NCI-H2029 (cell line): ENCODE data around the gene BLOC1S2.
"Not testable (repeated sequence)": the region's sequence is repeated elsewhere in the genome, so short reads cannot be mapped to it uniquely, and the experiment has no call there.

Experiments used
- DNase-seq: peaks from one replicate; lab custom pipeline; 2025; lab: John Stamatoyannopoulos, UW

The BLOC1S2 gene

DNA sequence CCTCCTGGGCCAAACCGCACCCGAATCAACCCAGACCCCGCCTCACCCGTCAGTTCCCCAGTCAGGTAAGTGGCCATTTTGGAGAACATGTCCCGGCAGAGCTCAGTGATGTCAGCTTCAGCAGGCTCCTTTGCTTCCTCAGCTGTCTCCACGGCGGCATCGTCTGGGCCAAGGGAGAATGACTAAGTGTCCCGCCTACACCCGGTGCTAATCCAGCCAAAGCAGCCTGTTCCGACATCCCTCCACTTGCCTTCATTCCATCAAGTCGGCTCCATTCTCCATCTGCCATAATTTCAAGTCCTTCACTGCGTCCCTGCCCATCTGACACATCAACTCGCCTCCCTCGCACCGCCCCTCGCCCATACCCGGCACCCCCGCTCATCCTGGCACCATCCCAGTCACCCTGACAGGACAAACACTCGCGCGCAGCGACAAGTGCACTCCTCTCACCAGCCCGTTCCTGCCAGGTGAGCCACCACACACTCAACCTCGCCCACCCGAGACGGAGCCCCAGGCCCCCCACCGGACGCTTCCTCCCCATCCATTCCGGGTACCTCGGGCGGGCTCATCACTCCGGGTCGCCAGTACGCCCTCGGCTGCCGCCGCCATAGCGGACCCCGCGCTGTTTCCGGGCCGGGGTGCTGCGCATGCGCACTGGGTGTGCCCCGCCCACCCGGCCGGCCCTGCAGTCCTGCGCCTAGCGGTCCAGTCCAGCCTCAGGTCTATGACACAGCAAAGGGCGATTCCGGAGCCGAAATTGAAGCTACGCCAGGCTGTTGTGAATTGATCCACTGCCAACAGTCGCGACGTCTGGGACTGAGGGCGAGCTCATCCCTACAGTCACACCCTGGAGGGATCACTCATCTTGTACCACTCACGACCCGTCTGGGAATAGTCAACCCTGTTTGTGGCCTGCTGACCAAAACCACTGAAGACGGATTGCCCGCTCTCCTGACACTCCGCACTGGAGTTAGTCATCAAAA, at the start of gene BLOC1S2:
BLOC1S2 (minus strand) TSS at position 630 of the 983 bp plus-strand sequence; CDS start at position 609, 21 bp downstream.
- peak; percentile 14 for DNase-seq

DNA sequence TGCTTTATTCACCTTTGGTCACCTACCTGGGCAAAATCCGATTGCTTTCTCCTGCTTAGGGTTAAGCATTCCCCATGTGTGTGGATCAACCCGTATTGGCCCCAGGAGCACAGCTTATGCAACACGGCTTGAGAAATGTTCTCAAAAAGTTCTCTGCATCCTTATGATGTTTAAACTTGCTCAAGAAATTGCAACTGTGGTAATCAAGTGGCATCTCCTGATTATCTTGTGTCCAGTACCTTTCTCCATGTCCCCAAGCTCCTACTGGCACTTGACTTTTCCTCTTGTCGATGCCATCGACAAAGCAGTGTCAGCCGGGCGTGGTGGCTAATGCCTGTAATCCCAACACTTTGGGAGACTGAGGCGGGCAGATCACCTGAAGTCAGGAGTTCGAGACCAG, 48.3 kb upstream of the BLOC1S2 start:
- DNase-seq, result no peak

DNA sequence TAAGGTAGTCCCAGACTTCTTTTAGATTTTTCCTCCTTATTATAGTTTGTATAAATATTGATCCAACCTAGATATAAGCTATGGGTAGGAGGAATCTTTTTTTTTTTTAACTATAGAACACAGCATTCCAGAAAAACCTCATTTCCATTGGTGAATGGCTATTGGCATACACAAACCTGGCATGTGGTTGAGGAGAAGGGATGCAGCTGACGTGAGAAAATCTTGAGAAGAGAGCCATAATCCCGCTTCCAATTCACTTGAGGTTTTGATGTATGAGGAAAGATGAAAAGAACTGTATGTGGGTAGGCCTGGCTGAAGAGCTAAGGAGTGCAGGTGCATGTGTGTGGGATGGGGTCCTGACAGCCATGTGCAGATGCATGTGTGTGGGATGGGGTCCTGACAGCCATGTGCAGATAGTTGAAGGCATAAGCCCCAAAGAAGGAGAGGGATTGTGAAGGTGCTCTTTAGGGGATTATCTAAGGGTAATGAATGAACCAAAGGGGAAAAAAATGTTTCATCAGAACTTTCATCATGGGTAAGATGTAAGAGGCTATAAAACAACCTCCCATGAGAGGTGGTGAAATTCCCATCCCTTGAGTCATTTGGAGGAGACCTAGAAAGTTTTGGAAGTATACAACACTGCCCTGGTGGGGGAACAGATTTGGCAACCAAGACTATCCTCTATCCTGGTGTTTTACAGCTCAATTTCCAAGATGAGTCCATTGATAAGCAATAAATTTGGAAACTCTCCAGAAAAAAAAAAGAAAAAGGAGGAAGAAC, 47.4 kb upstream of the BLOC1S2 start:
- no peak for DNase-seq

DNA sequence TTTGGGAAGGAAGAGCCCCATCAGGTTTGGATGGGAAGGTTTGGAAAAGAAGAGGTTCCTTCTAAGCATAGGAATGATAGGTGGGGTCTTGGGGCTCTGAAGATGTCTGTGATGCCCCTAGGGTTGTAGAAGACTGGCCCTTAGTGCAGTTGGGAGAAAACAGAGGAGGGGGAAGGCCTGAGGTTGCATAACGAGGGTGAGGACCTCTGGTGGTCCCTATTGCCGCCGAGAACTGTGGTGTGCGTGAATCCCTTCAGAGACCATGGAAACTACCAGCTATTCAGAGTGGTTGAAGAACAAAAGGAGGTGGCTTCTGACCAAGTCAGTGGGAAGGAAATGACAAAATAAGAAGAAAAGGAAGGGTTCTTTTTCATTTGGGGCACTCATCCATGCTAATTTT, 46.6 kb upstream of the BLOC1S2 start:
- DNase-seq, result no peak

DNA sequence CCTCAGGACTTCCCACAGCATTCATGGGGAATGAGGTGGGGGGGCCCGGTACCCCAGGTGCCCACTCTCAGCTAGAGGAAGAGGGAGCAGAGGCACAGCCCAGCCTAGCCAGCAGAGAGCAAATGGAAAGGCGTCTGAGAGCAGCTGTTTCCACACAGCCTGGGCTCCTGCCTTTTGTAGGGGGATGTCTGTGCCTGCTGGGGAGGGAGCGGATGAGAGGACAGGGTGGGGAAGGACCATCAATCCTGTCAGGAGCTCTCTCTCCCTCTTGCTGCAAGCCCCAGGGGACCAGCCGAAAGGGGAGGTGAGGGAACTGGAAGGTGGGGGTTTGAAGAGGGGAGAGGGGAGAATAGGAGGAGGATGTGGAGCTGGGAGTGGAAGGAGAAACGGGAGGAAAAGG, 43.6 kb upstream of the BLOC1S2 start, which contains the start of gene PKD2L1:
PKD2L1 (minus strand) TSS at position 150 of the 400 bp plus-strand sequence; CDS start at position 25, 125 bp downstream.
- no peak for DNase-seq

DNA sequence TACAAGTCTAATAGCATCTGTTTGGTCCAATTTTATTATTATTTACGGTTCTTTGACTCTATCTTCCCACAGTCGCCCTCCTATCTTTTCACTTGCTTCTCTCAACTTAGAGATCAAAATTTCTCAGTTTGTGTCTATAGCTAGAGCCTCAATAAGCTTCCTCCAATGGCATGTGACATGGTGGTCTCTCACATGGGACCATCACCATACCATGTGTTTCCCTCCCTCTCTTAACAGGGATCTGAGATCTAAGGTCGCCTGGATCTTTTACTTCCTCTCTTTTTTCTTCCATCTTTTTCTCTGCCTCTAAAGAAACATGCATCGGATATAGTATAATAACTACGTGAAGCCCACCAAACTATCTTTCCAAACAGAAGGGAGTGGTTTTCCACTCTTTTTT, 41.7 kb upstream of the BLOC1S2 start:
- no peak for DNase-seq

DNA sequence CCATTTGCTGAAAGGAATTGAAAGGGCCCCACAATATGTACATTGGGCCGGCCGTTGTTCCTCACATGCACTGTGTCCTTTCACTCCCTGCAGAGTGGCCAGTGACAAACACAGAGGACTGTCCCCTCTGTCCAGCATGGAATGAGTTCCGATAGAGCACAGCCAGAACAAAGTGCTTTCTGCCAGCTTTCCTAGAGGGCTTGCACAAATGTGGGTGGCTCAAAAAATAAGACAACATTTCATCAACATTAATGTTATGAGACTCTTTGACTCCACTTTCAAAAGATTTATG, 41.2 kb upstream of the BLOC1S2 start:
- no peak for DNase-seq

DNA sequence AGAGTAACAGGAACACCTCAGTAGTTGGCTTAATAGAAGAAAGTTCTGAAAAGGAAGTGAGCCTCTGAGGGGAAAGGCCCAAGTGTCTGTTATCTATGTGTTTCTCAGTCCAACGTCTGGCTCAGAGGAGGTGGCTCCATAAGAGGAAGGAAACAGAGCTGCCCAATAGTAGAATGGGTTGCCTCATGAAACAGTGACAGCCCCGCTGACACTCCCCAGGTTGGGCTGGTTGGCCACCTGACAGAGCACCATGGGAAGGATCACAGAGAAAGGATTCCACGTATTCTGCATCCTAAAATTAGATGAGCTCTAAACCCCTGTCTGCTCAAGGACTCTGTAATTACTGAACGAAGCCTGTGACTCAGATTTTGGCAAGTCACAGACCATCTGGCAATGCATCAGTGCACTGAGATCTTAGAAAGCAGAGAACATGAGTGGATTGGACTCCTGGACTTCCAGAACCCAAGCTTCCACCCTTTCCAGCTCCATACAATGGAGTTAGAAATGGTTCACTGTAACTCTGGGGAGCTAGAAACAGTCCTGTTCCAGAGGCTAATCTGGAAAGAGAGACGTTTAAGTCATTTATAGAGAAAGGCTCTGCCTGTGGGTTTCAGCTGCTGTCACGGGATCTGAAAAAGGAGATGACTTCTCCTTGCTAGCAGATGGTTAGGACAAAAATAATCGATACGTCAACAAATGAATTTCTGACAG, 40.7 kb upstream of the BLOC1S2 start:
- no peak for DNase-seq

DNA sequence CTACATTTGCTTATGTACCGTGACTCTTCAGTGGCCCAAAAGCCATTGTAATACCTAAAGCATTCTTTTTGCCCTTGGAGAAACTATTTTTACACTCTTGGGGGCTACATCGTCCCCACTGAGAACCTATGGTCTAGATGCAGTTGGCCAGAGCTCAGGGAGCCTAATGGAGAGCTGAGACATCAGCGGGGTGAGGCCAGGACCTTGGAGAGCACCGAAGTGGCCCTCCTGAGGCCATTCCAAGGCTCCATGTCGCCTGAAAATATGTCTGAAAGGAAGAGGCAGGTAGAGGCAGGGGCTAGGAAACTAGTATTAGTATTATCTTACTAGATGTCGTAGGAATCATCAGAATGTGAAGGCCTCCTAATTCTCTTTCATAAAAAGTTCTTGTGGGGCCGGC, 38.7 kb upstream of the BLOC1S2 start:
- no peak for DNase-seq

DNA sequence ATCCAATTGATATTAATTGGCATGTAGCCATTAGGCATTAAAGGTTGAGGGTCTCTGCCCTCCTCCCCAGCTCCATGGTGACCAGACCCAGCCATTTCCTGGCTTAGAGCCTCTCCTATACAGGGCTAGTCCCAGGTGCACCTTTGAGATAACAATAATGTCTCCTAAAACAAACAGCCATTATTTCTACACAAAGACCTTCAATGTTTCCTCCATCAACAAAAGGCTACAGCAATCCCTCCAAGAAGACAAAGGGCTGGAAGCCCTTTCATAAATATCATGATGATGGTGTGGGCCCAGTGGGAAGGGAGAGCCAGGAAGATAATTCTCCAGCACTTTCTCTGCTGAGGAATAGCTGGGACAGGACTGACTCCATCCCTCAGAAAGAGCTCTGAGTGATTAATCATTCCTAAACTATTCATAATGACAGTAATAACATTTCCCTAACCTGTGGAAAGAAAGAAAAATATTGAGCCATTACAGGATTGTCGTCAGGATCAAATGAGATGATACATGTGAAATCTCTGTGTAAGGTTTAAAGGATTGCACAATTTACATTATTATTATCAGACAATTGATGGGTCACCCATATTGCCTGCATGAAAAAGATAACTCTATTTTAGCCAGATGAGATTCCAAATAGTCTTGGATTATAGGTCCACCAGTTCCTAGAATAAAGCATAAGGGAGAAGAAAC, 33.4 kb upstream of the BLOC1S2 start:
- DNase-seq, result no peak

DNA sequence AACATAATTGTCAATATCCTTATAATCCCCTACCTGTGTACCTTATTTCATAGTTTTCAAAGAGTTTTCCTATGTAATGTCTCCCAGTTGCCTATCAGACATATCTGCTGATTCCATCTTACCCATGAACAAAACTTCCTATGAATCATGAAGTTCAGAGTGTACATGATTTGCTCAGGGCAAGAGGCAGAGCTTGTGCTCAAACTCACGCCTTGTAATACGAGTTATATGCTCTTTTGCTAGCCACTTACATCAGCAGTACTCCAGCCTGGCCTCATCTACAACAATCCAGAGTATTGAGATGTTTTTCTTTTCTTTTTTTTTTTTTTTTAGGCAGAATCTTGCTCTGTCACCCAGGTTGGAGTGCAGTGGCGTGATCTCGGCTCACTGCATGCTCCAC, 31.7 kb upstream of the BLOC1S2 start:
- DNase-seq, result no peak

DNA sequence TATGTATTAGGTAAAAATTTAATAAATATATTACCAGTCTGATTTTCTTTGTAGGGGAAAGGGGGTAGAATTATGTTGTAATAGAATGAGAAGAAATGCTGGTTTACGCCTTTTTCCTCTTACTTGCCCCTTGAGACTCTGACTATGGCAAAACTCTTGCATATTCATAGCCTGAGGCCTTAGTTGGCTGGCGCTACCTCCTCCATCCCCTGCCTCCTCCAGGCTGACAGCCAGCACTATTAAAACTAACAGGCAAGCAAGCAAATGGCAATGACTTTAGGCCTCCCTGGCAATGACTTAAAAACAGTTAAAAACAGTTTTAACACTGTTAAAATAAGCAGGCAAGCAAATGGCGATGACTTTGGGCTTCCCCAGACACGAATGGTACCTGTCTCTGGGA, 29.1 kb upstream of the BLOC1S2 start:
- no peak for DNase-seq

DNA sequence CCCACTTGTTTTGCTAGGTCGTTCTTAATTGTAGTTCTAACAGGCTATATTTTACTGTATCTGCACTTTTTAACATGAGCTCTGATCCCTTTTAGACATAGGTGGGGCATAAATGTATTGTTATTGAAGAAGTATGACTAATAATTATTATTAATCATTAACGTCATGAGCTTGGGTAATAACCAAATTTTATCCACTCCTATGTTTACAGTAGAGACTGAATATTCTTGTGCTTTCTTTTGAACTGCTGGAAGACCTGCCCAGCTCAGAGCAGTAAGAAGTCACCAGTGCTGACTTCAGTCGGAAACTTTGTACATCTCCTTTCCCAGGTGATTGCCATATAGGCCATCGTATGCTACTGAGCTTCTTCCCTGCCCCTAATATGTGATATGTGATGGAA, 24.8 kb upstream of the BLOC1S2 start:
- DNase-seq, result no peak

DNA sequence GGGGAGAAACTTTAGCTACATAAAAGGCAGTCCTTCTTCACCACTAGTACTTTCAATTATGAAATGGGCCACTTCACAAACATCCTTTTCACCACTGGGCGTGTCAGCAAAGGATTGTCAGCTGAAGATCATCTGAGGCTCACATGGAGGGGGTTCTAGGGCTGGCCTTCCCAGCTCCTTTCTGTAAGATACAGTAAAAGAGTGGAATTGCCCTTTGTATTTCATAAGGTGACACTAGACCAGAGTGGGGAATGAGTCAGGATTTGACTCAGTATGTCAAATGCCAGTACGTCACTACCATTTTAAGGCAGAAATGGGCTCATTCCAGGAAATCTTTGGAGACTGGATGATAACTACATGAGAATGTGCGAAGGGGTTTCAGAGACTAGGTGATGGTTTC, 21.2 kb upstream of the BLOC1S2 start:
- no peak for DNase-seq

DNA sequence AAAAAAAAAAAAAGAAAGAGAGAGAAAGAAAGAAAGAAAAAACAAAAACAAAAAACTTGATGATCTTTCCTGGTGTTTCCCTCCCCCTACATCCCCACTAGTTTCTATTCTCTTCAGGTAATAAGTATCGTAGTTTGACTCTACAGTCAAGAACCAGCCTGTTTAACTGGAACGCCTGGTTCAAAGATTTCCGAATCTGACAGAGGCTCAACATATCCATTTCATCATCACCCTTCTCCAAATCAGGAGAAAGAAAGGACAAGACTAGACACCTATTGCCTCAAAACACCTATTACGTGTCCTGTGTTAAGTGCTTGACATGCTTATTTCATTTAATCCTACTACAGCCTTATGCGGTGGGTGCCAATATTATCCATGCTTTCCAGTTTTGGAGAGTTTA, 20.4 kb upstream of the BLOC1S2 start:
- no peak for DNase-seq

DNA sequence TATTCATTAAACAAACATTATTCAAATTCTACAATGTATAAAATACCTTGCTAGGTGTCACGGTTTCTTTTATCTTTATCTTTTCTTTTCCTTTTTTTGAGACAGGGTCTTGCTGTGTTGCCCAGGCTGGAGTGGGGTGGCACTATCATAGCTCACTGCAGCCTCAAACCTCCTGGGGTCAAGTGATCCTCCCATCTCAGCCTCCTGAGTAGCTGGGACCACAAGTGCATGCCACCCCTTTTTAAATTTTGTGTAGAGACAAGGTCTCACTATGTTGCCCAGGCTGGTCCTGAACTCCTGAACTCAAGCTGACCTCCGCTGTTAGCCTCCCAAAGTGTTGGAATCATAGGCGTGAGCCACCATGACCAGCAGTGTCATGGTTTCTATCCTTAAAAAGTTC, 17.9 kb upstream of the BLOC1S2 start:
- DNase-seq, result no peak

DNA sequence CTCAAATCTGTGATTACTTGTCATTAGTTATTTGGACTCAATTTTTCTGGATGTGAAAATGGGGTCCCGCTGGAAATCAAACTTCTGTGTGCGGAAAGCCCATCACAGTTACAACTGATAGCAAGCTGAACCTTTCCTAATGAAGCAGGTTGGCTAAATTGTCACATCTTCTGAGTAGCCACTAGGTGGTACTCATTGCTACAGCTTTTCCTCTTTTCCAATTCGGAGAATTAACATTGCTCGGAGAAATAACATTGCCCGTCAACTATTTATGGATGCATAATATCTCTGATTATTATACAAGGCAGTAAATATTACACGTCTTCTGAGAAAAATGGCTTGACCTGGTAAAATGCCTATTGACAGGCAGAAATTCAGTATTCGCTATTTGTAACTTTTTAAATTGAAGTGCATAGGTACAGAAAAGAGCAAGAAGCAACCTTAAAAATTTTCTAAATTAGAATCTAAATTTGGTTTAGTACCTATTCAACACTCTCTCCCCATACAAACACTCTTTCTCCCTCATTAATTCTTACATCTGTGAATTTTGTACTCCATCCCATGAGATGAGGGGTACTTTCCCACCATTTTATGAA, 17.3 kb upstream of the BLOC1S2 start:
- DNase-seq, result no peak

DNA sequence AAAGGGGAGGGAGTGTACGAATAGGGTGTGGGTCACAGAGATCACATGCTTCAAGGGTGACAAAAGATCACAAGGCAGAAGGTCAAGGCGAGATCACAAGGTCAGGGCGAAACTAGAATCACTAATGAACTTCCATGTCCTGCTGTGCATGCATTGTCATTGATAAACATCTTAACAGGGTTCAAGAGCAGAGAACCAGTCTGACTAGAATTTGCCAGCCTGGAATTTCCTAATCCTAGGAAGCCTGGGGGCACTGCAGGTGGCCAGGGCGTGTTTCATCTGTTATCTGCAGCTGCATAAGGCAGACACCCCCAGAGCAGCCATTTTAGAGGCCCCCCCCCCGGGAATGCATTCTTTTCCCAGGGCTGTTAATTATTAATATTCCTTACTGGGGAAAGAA, 14.6 kb upstream of the BLOC1S2 start:
- DNase-seq, result not testable (repeated sequence)

DNA sequence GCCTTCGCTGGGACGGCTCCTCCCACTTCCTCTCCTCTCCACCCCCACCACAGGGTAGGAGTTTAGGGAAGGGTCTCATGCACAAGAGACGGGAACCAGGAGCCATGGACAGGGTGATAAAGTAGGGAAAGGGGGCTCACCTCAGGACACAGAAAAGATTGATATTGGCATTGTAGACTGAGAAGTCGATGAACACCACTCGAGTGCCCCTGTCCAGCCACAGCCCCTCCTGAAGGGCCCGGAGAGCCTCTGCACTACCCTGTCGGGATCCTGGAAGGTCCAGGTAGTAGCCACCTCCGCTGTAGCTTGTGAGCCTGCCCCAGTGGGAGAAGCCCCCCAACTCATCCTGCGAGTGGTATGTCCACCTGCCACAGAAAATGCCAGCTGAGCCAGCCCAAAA, 10.8 kb upstream of the BLOC1S2 start:
- DNase-seq, result no peak

DNA sequence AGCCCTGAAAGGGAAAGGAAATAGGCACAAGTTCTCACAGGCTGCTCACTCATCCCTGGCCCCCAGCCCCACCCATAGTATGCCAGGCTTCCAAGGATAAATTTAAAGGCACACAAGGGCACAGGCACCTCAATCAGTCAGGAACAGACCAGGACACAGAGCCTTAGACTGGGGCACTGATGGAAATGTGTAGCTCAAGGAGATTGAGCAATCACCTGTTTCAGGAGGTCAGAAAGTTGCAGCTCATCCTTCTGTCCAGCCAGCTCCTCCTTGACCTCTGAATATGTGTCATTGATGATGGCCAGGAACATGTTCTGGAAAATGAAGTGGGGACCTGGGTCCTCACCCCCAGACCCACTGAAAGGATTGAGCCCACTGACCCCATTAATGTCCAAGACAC, 6.6 kb upstream of the BLOC1S2 start:
- DNase-seq, result no peak

DNA sequence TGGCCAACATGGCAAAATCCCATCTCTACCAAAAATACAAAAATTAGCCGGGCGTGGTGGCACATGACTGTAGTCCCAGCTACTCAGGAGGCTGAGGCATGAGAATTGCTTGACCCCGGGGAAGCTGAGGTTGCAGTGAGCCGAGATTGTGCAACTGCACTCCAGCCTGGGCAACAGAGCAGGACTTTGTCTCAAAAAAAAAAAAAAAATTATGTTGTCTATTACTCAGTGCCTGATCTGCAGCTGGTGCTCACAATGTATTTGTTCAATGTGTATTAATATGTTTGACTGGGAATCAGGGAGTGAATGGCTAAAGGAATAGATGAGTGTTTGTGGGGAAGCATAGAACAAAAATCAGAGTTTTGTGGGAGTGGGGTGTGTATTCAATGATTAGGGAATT, 5.8 kb upstream of the BLOC1S2 start:
- DNase-seq, result not testable (repeated sequence)

DNA sequence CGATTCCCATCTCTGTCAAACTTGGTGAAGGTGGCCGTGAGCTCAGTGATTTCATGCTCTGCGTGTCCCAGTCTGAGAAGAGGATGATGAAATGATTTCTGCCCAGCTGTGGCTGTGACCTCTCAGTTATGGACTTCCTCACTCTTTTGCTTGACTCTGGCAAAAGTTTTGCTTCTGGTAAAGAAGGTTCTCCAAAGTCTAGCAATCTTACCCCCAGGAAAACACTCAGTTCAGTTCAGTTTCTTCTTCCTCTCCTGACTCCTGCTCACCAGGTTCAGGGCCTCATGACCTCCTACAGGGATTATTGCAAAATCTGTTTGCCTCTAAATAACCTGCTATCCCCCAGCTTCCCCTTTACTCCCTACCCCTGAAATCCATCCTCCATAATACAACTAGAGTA, 4.9 kb upstream of the BLOC1S2 start:
- no peak for DNase-seq
